Tibial nerve (tissue), 4 donors: ENCODE data around the gene RTP5. TPM values are rescaled to one million over a fixed set of nuclear protein-coding genes. Genes with fewer than 3 reads are reported as not detected.

Experiments
- DNase-seq, 2 donors: peaks; one replicate each; pipeline ENCODE4 v3.0.0-alpha.2; 2019; ENCODE audit warnings: low spot score in 2 of 2
- H3K27ac ChIP-seq, 4 donors: fragments of 200-600 bp; sonication (generic) in 3 of 4; one replicate each; pipeline ENCODE4 v1.5.1; 2017 to 2019; ENCODE audit warnings: mild to moderate bottlenecking in 1 of 4
- H3K27me3 ChIP-seq, 2 donors: fragments of 200-600 bp; sonication (generic) in 1 of 2; one replicate each; pipeline versions ENCODE4 v1.5.1 to v1.6.0; 2017 to 2019
- H3K36me3 ChIP-seq, 3 donors: fragments of 200-600 bp; sonication (generic); one replicate each; pipeline ENCODE4 v1.5.1; 2018 to 2019
- H3K4me1 ChIP-seq, 4 donors: fragments of 200-600 bp; sonication (generic) in 3 of 4; one replicate each; pipeline ENCODE4 v1.5.1; 2017 to 2019
- H3K4me3 ChIP-seq, 4 donors: fragments of 200-600 bp; sonication (generic) in 3 of 4; one replicate each; pipeline ENCODE4 v1.5.1; 2017 to 2019; ENCODE audit warnings: mild to moderate bottlenecking in 1 of 4, moderate library complexity in 1 of 4
- H3K9me3 ChIP-seq, 4 donors: fragments of 200-600 bp; sonication (generic) in 3 of 4; one replicate each; pipeline ENCODE4 v1.5.1; 2017 to 2019
- EP300 ChIP-seq, 2 donors: sonication (generic); formaldehyde crosslinking; IDR thresholded peaks; one replicate each; pipeline ENCODE4 v1.6.1; 2017; ENCODE audit warnings: antibody characterized with exemption in 2 of 2, mild to moderate bottlenecking in 1 of 2
- POLR2A ChIP-seq, 2 donors: fragments of 450-650 bp; IDR thresholded peaks; one replicate each; pipeline ENCODE4 v1.6.1; 2017; ENCODE audit warnings: antibody characterized with exemption in 2 of 2, mild to moderate bottlenecking in 2 of 2, moderate library complexity in 2 of 2
- WGBS, 2 donors: methylation state at CpG; one replicate each; pipeline ENCODE4 v1.1.5; 2018; 5-methylcytosine and 5-hydroxymethylcytosine counted together
- total RNA-seq, 4 donors: library from RNA; depleted of rRNA; stranded (reverse); fragments of >200 nt; gene quantifications; one replicate each; pipeline ENCODE4 v1.1.0, GENCODE V29; 2016
- TF ChIP-seq, protein P1 (sequence below), 5 experiments: fragments of 200-600 bp in 3 of 5; fragments of 450-650 bp in 2 of 5; sonication (generic) in 3 of 5; IDR thresholded peaks; one replicate each; pipeline ENCODE4 v1.5.1; 2016 to 2019; ENCODE audit warnings: antibody characterized with exemption in 5 of 5, mild to moderate bottlenecking in 3 of 5, moderate library complexity in 2 of 5

RTP5 gene
- total RNA-seq, 4 donors from 2014 or later, result not detected

DNA sequence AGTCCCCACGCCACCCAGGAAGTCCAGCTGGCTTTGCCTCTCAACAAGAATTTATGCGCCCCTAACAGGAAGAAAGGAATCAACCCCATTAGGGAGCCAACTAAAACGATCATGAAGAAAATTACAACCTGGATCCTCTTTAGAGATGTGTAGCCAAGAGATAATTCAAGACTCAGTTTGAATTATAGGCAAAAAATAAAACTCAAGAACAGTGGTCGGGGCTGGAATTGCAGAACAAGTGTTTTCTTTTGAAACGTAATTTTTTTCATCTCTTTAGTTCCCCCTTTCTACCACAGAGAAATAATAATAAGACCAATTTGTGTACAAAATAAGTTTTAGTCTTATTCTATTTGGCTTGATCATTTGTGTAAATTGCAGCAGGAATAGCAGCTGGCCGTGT is 33.2 kb upstream of the RTP5 start:
- 45 to 52% methylated on average over 6 of the region's 6 CpGs for WGBS, 2 donors
- H3K36me3 ChIP-seq, result no peaks in the 10 kb centered on the region
- peaks cover 0 to 10% of the 10 kb centered on the region in 2 donors for H3K27me3 ChIP-seq

DNA sequence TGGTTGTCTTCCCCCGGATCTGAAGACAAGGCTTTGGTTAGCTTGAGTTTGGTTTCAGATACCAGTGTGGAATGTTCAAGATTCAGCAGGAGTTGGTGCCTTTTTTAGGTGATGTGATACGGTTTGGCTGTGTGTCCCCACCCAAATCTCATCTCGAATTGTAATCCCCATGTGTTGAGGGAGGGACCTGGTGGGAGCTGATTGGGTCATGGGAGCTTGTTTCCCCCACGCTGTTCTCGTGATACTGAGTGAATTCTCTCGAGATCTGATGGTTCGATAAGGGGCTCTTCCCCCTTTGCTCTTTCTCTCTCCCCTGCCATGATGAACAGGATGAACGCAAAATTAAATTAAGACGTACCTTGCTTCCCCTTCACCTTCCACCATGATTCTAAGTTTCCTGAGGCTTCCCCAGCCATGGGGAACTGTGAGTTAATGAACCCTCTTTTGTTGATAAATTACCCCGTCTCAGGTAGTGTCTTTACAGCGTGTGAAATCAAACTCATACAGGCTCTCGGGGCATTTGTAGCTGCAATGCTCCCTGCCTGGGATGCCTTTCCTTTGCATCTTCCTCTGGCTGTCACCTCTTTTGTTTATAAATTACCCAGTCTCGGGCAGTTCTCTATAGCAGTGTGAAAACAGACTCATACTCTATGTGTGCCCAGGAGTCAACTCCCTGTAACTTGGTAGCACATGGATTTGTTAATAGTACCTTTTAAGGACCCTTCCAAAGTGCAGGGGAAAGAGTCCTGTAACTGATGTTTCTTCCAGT is 32.1 kb upstream of the RTP5 start:
- TF ChIP-seq POLR2A (IDR thresholded peaks at IDR 0.05) (no peak), EP300 (IDR thresholded peaks at IDR 0.05) (no peak)
- TF ChIP-seq, protein P1, sequence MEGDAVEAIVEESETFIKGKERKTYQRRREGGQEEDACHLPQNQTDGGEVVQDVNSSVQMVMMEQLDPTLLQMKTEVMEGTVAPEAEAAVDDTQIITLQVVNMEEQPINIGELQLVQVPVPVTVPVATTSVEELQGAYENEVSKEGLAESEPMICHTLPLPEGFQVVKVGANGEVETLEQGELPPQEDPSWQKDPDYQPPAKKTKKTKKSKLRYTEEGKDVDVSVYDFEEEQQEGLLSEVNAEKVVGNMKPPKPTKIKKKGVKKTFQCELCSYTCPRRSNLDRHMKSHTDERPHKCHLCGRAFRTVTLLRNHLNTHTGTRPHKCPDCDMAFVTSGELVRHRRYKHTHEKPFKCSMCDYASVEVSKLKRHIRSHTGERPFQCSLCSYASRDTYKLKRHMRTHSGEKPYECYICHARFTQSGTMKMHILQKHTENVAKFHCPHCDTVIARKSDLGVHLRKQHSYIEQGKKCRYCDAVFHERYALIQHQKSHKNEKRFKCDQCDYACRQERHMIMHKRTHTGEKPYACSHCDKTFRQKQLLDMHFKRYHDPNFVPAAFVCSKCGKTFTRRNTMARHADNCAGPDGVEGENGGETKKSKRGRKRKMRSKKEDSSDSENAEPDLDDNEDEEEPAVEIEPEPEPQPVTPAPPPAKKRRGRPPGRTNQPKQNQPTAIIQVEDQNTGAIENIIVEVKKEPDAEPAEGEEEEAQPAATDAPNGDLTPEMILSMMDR (IDR thresholded peaks at IDR 0.05), result no peak
- 56 to 59% methylated on average over 13 of the region's 13 CpGs for WGBS, 2 donors
- H3K4me3 ChIP-seq, result no peak overlapping the region
- H3K9me3 ChIP-seq, result no peaks in the 10 kb centered on the region
- peaks cover 0 to 7% of the 10 kb centered on the region in 2 donors for H3K27me3 ChIP-seq
- no peak overlapping the region for H3K27ac ChIP-seq
- H3K36me3 ChIP-seq, result no peaks in the 10 kb centered on the region
- peak in 1 of 2 donors; percentile 1 for DNase-seq
- peaks cover 0 to 6% (median 0%) of the 10 kb centered on the region in 4 donors for H3K4me1 ChIP-seq

More for the DNA sequence above, 33.2 kb upstream of the RTP5 start:
- peaks cover 0 to under 1% (median 0%) of the 10 kb centered on the region in 4 donors for H3K9me3 ChIP-seq
- H3K4me1 ChIP-seq, result peaks cover 0 to 6% (median 0%) of the 10 kb centered on the region in 4 donors
- no peak for DNase-seq
- no peak overlapping the region for H3K4me3 ChIP-seq
- no peak for TF ChIP-seq POLR2A (IDR thresholded peaks at IDR 0.05)
- TF ChIP-seq, protein P1 (IDR thresholded peaks at IDR 0.05), result peak in 1 of 5 experiments; percentile 9
- no peak overlapping the region for H3K27ac ChIP-seq

DNA sequence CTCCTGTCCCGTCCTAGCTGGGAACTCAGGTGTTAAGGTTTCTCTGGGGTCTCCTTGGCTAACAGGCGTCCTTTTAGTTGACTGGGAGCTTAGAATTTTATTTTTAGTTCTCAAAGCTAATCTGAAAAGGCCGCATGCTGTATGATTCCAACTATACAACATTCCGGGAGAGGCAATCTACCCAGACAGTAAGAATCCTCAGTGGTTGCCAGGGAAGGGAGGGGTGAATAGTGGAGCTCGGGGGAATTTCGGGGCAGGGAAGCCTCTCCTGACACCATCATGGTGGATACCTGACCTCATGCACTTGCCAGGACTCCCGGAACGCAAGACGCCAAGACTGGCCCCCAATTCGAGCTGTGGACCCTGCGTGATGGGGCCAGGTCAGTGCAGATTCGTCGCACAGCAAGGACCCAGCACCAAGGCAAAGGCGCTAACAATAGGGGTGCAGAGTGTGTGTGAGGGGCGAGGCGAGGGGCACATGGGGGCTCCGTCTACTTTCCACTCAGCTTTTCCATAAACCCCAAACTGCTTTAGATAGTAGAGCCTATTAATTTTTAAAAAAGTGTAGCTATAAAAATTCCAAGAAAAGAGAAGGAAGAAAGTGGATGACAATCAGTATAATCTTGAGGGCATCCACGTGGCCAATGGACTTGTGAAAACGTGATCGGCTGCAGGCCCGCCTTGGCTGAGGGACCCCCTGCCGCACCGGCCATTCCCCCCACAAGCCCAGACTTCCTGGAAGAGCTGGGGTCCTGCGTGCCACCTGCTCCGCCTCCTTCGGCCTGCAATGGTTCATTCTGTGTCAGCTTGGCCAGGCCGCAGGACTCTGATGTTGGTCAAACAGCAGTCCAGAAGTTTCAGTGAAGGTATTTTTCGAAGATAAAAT is 28.1 kb upstream of the RTP5 start:
- WGBS, 2 donors, result 80 to 85% methylated on average over 28 of the region's 28 CpGs
- TF ChIP-seq EP300 (IDR thresholded peaks at IDR 0.05) (no peak), POLR2A (IDR thresholded peaks at IDR 0.05) (no peak)
- TF ChIP-seq, protein P1 (IDR thresholded peaks at IDR 0.05), result no peak
- peaks cover 0 to 6% of the 10 kb centered on the region in 2 donors for H3K27me3 ChIP-seq
- H3K4me1 ChIP-seq, result peaks cover 0 to 32% (median 16%) of the 10 kb centered on the region in 4 donors
- no peaks in the 10 kb centered on the region for H3K9me3 ChIP-seq
- H3K27ac ChIP-seq, result peak overlapping the region in 1 of 4 donors; percentile 79
- no peak for DNase-seq
- no peak overlapping the region for H3K4me3 ChIP-seq
- no peaks in the 10 kb centered on the region for H3K36me3 ChIP-seq

DNA sequence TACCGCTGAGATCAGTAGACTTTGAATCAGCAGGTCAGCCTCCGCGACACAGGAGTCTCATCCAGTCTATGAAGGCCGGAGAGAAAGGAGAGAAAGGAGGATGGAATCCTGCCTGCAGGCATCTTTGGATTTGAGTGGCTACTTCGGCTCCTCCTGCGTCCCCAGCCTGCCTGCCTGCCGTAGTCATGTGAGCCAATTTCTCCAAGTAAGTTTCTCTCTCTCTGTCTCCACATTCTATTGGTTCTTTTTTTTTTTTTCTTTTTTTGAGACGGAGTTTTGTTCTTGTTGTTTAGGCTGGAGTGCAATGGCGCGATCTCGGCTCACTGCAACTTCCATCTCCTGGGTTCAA is 27.5 kb upstream of the RTP5 start:
- Histone ChIP-seq H3K36me3 (no peaks in the 10 kb centered on the region), H3K4me3 (no peak overlapping the region), H3K4me1 (peaks cover 0 to 33% (median 16%) of the 10 kb centered on the region in 4 donors), H3K27me3 (peaks cover 0 to 6% of the 10 kb centered on the region in 2 donors), H3K27ac (peak overlapping the region in 2 of 4 donors; percentile 79 to 85), H3K9me3 (no peaks in the 10 kb centered on the region)
- no peak for DNase-seq
- TF ChIP-seq EP300 (IDR thresholded peaks at IDR 0.05) (no peak), POLR2A (IDR thresholded peaks at IDR 0.05) (no peak)
- TF ChIP-seq, protein P1 (IDR thresholded peaks at IDR 0.05), result no peak
- WGBS, 2 donors, result 77 to 78% methylated on average over 11 of the region's 11 CpGs
